HG02852 (cell line): ENCODE data around the gene DNAJC17.

ENCODE experiments used
- ATAC-seq: cut with Tn5 transposase; IDR thresholded peaks from one replicate; pipeline ENCODE4 v1.9.1; 2021; ENCODE audit warnings: mild to moderate bottlenecking, moderate library complexity; ENCODE audit not compliant: unreplicated experiment

The DNAJC17 gene

GRCh38 chr15:40743921-40744814 is 63.1 kb downstream of the DNAJC17 start:
- ATAC-seq = no peak

- no peak for ATAC-seq
Measured at GRCh38 chr15:40743485-40743901, 63.8 kb downstream of the DNAJC17 start.

DNA sequence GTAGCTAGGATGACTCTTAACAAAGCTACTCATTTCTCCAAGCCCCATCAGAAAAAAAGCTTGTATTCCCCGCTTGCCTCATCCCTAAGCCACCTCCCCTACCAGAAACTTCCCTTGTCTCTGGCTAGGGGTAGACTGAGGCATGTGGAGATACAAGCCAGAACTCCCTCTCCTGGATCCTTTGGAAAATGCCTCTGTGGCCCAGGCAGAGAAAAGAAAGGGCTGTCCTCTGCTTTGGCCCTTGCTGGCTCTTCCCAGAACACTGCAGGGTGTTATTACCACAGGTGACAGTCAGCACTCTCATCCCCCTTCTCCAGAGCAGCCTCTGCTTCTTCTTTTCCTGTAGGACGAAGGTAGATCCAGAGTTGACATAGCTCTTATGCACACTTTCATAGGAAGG is 67.4 kb downstream of the DNAJC17 start:
- no peak for ATAC-seq

- ATAC-seq = no peak
Measured at GRCh38 chr15:40739047-40739446, 68.2 kb downstream of the DNAJC17 start.

- ATAC-seq = no peak
Measured at GRCh38 chr15:40737048-40737447, 70.2 kb downstream of the DNAJC17 start.

- ATAC-seq = no peak
Measured at GRCh38 chr15:40736575-40736974, 70.7 kb downstream of the DNAJC17 start.

DNA sequence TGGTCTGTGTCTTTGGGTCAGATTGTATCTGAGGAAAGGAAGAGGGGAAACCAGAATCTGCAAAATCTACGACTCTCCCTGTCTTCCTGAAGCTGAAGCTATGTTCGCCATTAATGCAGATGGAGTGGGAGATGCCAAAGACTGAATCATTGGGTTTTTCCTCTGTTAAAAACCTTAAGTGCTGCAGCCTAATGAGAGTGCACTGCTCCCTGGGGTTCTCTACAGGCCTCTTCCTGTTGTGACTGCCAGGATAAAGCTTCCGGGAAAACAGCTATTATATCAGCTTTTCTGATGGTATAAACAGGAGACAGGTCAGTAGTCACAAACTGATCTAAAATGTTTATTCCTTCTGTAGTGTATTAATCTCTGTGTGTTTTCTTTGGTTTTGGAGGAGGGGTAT is 76.2 kb downstream of the DNAJC17 start:
- no peak for ATAC-seq

DNA sequence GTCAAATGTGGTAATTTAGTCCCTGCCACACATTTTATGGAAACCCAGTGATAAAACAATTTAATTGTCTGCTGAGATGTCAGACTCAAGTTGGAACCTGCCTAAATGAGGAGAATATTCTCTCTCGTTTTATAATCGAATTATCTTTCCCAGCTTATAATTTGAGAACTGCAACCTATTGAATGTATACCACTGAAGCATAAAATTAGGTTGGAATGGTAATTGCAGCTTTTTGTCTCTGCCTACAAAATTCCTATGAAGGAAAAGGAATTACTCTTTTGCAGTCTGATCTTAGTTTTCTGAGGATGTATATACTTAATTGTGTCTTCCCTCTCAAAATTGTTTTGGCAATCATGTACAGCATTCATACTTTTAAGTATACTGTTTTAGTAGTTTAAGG is 83.4 kb downstream of the DNAJC17 start:
- no peak for ATAC-seq

- no peak for ATAC-seq
Measured at GRCh38 chr15:40722934-40723333, 84.3 kb downstream of the DNAJC17 start.

GRCh38 chr15:40722354-40722753 is 84.9 kb downstream of the DNAJC17 start:
- no peak for ATAC-seq

- no peak for ATAC-seq
Measured at GRCh38 chr15:40721701-40722100, 85.6 kb downstream of the DNAJC17 start.

DNA sequence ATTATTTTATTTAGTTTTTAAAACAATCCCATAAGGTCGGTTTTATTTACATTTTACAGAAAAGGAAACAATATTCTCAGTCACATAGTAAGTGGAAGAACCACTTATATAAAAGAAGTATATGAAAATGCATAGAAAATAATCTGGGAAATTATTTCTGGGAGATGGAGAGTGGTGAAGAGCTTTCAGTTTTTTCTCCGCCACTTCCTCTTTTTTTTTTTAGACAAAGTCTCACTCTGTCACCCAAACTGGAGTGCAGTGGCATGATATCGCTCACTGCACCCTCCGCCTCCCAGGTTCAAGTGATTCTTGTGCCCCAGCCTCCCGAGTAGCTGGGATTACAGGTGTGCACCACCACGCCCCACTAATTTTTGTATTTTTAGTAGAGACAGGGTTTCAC is 91.1 kb downstream of the DNAJC17 start:
- no peak for ATAC-seq
